ENCODE measurements around the gene SHB.

DNA sequence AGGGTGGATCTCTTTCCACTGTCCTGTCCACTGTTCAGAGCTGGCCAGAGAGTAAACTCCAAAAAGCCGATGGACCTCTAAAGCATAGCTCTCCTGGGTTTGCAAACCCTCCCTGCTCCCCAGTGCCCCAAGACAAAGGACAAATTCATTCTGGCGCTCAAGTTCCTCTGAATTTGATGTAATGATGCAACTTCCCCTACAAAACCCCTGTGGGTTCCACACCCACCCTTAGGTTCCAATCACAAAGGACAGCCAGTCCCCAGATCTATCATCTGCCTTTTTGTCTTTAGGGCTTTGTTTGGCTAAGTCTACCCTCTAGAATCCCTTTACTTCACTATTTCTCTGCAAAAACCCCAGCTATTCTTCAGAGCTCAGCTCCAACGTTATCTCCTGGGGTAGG is 107.7 kb downstream of the SHB start:
- TF ChIP-seq, protein P1, sequence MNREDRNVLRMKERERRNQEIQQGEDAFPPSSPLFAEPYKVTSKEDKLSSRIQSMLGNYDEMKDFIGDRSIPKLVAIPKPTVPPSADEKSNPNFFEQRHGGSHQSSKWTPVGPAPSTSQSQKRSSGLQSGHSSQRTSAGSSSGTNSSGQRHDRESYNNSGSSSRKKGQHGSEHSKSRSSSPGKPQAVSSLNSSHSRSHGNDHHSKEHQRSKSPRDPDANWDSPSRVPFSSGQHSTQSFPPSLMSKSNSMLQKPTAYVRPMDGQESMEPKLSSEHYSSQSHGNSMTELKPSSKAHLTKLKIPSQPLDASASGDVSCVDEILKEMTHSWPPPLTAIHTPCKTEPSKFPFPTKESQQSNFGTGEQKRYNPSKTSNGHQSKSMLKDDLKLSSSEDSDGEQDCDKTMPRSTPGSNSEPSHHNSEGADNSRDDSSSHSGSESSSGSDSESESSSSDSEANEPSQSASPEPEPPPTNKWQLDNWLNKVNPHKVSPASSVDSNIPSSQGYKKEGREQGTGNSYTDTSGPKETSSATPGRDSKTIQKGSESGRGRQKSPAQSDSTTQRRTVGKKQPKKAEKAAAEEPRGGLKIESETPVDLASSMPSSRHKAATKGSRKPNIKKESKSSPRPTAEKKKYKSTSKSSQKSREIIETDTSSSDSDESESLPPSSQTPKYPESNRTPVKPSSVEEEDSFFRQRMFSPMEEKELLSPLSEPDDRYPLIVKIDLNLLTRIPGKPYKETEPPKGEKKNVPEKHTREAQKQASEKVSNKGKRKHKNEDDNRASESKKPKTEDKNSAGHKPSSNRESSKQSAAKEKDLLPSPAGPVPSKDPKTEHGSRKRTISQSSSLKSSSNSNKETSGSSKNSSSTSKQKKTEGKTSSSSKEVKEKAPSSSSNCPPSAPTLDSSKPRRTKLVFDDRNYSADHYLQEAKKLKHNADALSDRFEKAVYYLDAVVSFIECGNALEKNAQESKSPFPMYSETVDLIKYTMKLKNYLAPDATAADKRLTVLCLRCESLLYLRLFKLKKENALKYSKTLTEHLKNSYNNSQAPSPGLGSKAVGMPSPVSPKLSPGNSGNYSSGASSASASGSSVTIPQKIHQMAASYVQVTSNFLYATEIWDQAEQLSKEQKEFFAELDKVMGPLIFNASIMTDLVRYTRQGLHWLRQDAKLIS (CRISPR knock-in tag; IDR thresholded peaks at IDR 0.05; ENCODE audit: borderline replicate concordance), result no peak
- TF ChIP-seq CTCF (IDR thresholded peaks at IDR 0.05) (no peak), ZNF263 (CRISPR knock-in tag; IDR thresholded peaks at IDR 0.05; ENCODE audit: low read depth) (no peak), JUN (CRISPR knock-in tag; IDR thresholded peaks at IDR 0.05) (no peak), ZNF416 (CRISPR knock-in tag; IDR thresholded peaks at IDR 0.05) (no peak), FOXP1 (CRISPR knock-in tag; IDR thresholded peaks at IDR 0.05; ENCODE audit: borderline replicate concordance) (no peak)
- TF ChIP-seq, protein P2, sequence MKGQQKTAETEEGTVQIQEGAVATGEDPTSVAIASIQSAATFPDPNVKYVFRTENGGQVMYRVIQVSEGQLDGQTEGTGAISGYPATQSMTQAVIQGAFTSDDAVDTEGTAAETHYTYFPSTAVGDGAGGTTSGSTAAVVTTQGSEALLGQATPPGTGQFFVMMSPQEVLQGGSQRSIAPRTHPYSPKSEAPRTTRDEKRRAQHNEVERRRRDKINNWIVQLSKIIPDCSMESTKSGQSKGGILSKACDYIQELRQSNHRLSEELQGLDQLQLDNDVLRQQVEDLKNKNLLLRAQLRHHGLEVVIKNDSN (CRISPR knock-in tag; IDR thresholded peaks at IDR 0.05), result no peak
- TF ChIP-seq, protein P3, sequence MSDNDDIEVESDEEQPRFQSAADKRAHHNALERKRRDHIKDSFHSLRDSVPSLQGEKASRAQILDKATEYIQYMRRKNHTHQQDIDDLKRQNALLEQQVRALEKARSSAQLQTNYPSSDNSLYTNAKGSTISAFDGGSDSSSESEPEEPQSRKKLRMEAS (CRISPR knock-in tag; IDR thresholded peaks at IDR 0.05), result no peak

Measured in WTC11 (cell line).